HL-60 (cell line): ENCODE measurements around the gene CAMK2B.

Experiments used
- DNase-seq, 2 experiments: peaks; one replicate each; pipeline ENCODE4 v3.0.0-alpha.2; 2010 to 2020; ENCODE audit warnings: low read depth in 1 of 2, low spot score in 1 of 2
- H3K27ac ChIP-seq: fragments of 250-450 bp; sonication (Bioruptor Pico); replicated peaks from 2 replicates; pipeline ENCODE4 v1.5.1; 2020; ENCODE audit warnings: mild to moderate bottlenecking, moderate library complexity
- H3K27me3 ChIP-seq: fragments of 250-450 bp; sonication (Bioruptor Pico); 2 replicates; pipeline ENCODE4 v1.5.1; 2021; ENCODE audit warnings: mild to moderate bottlenecking, moderate library complexity; ENCODE audit not compliant: insufficient read depth, poor library complexity, severe bottlenecking
- H3K4me3 ChIP-seq: replicated peaks from 2 replicates; pipeline ENCODE4 v1.5.1; 2011; ENCODE audit warnings: mild to moderate bottlenecking, control low read depth, low read length; ENCODE audit not compliant: insufficient read depth
- CTCF ChIP-seq: IDR thresholded peaks from one replicate; pipeline ENCODE4 v1.5.1; 2011; ENCODE audit warnings: low read length, control low read depth, inconsistent platforms; ENCODE audit not compliant: insufficient read depth
- GABPA ChIP-seq: IDR thresholded peaks from 2 replicates; pipeline ENCODE4 v1.6.1; 2012; ENCODE audit warnings: low read depth
- POLR2AphosphoS5 ChIP-seq: IDR thresholded peaks from 2 replicates; pipeline ENCODE4 v1.6.1; 2012; ENCODE audit warnings: low read depth
- REST ChIP-seq: IDR thresholded peaks from 2 replicates; pipeline ENCODE4 v1.6.1; 2012; ENCODE audit warnings: low read depth; ENCODE audit not compliant: insufficient replicate concordance
- SPI1 ChIP-seq: IDR thresholded peaks from 2 replicates; pipeline ENCODE4 v1.6.1; 2012; ENCODE audit warnings: low read depth, mild to moderate bottlenecking, borderline replicate concordance

Gene CAMK2B

DNA sequence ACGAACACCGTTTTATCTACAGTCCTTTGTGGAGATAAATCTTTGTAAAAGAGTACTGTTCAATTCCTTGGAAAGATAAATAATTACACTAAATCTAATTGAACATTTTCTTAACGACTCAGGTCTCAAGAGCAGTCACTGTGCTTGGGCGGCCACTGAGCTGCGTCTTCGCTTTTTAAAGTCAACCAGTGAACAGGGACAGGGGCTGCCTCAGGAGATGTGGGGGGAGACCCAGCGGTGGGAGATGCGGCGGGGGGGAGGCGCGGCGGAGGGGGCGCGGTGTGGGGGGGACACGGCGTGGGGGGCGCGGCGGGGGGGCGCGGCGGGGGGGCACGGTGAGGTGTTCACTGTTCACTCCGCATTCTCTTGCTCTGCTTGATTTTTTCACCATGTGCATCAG is 39.8 kb downstream of the CAMK2B start:
- no peak for DNase-seq
- TF ChIP-seq SPI1 = no peak
- TF ChIP-seq POLR2AphosphoS5 = no peak
- Histone ChIP-seq H3K4me3 (no peak overlapping the region), H3K27me3 (no peaks in the 10 kb centered on the region), H3K27ac (no peak overlapping the region)

DNA sequence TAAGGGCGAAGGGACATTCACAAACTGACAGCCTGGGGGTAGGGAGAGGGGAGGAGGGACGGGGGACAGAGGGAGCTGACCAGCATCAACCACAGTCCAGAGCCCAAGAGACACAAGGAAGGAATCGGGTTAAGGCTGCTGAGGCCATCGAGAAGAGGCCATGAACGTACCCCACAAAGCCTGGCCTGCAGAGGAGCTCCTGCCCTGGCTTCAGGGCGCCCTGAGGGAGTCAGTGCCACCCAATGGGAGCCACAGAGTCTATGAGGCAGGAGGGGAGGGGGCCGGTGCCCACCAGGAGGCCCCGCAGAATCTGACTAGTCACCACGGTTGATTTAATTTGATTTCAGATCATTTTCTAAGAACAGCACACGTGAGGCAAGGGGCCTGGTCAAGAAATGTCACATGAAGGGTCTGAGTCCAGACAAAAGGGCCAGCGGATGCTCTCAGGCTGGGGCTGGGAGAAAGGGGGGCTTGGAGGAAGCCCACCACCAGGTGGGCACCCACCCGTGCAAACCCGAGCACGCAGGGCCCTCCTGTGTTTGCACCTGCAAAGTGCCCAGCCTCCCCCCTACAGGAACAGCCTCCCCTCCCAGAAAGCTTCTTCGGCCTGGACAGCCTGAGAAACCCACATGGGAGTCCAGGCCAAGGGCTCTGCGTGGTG is 40.4 kb downstream of the CAMK2B start:
- no peak overlapping the region for H3K27ac ChIP-seq
- no peaks in the 10 kb centered on the region for H3K27me3 ChIP-seq
- no peak for TF ChIP-seq POLR2AphosphoS5
- no peak for TF ChIP-seq CTCF
- TF ChIP-seq REST = no peak
- no peak for TF ChIP-seq SPI1
- no peak for TF ChIP-seq GABPA
- no peak for DNase-seq
- H3K4me3 ChIP-seq = no peak overlapping the region

DNA sequence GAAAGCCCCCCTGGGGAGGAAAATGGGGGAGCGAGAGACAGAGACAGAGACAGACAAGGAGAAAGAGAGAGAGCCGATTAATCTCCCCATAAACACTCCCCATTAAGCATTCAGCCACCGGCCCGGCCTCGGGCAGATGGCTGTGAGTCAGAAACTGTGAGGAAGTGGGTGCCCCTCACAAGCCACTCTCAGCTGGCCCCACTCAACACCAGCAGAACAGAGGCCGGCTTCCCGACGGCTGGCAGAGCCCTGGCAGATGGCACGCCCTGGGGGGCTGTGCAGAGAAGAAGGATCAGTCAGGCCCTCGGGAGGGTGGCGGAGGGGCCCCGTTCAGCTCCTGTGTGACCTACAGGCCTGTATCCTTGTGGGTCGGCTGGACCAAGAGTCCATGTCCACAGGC is 41.2 kb downstream of the CAMK2B start:
- H3K27ac ChIP-seq = no peak overlapping the region
- no peak overlapping the region for H3K4me3 ChIP-seq
- no peak for DNase-seq
- no peaks in the 10 kb centered on the region for H3K27me3 ChIP-seq
- TF ChIP-seq GABPA = no peak
- TF ChIP-seq SPI1 = no peak
- TF ChIP-seq REST = no peak
- no peak for TF ChIP-seq CTCF
- TF ChIP-seq POLR2AphosphoS5 = no peak

DNA sequence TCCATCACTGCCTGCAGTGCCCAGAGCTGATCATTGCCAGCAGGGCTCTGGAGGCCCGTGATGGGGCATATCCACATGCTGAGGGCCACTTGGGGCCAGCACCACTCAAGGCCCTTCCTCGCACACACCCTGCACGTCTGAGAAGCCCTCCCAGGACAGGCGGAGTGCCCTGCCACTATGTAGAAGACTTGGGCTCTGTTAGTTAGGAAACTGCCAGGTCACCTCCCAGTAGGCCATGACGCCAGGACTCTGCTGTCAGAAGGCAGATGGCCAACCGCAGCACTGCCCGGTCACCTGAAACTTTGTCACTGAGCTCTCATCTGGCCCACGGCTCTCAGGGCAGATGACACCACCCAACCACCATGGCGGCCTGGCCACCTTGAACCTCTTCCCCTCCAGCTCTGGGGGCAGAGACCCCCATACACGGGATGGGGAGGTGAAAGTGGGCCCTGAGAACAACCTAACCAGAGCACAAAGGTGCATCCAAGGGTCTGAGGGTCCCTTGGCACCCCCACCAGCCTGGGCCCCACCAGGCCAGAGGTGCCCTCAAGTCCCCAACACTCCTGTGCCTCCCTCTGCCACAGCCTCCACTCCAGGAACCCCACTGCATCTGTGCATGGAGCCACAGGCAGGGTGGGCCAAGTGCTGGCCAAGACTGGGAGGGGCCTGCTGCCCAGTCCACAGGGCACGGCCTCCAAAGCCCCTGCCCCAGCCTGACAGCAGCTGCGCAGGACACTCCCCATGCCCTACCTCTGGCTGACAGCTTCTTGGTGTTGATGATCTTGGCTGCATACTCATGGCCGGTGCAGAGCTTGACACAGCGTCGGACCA is 41.8 kb downstream of the CAMK2B start:
- no peak for TF ChIP-seq REST
- no peak for TF ChIP-seq GABPA
- no peak for TF ChIP-seq SPI1
- no peak for TF ChIP-seq CTCF
- no peak for TF ChIP-seq POLR2AphosphoS5
- H3K4me3 ChIP-seq = no peak overlapping the region
- H3K27me3 ChIP-seq = peaks cover 1% of the 10 kb centered on the region
- H3K27ac ChIP-seq = no peak overlapping the region
- DNase-seq = no peak
